Heart right ventricle (tissue), 16 donors: ENCODE results near the gene GTF3C1. TPM values are rescaled to one million over a fixed set of nuclear protein-coding genes. Genes with fewer than 3 reads are reported as not detected.

Source experiments
- ATAC-seq, 8 donors: fragments of 200-7000 bp; cut with Tn5 transposase; one replicate each; pipeline ENCODE4 v1.9.1; 2020; ENCODE audit warnings: mild to moderate bottlenecking in 8 of 8, moderate library complexity in 8 of 8, moderate number of reproducible peaks in 1 of 8
- DNase-seq, 2 donors: peaks; one replicate each; pipeline ENCODE4 v3.0.0-alpha.2; 2020
- H3K27ac ChIP-seq, 10 donors: fragments of 200-600 bp; sonication (generic) in 2 of 10; one replicate each; pipeline versions ENCODE4 v1.5.0 to v1.8.0; 2020 to 2022; ENCODE audit warnings: mild to moderate bottlenecking in 3 of 10
- H3K27me3 ChIP-seq, 7 donors: fragments of 200-600 bp; one replicate each; pipeline ENCODE4 v1.8.0; 2021 to 2022; ENCODE audit warnings: mild to moderate bottlenecking in 2 of 7
- H3K36me3 ChIP-seq, 9 donors: fragments of 200-600 bp; sonication (generic) in 1 of 9; one replicate each; pipeline versions ENCODE4 v1.5.0 to v1.8.0; 2020 to 2022; ENCODE audit warnings: mild to moderate bottlenecking in 2 of 9
- H3K4me1 ChIP-seq, 9 donors: fragments of 200-600 bp; sonication (generic) in 1 of 9; one replicate each; pipeline versions ENCODE4 v1.5.0 to v1.8.0; 2020 to 2022; ENCODE audit warnings: mild to moderate bottlenecking in 4 of 9
- H3K4me3 ChIP-seq, 10 donors: fragments of 200-600 bp; sonication (generic) in 2 of 10; one replicate each; pipeline versions ENCODE4 v1.5.0 to v1.8.0; 2020 to 2022; ENCODE audit warnings: mild to moderate bottlenecking in 7 of 10, moderate library complexity in 2 of 10
- H3K9me3 ChIP-seq, 11 donors: fragments of 200-600 bp in 10 of 11; sonication (generic) in 2 of 11; one replicate each; pipeline versions ENCODE4 v1.5.0 to v1.8.0; 2013 to 2022; ENCODE audit warnings: mild to moderate bottlenecking in 2 of 11, control low read depth in 1 of 11, moderate library complexity in 1 of 11
- CTCF ChIP-seq, 9 donors: fragments of 200-600 bp; sonication (generic) in 2 of 9; IDR thresholded peaks; one replicate each; pipeline versions ENCODE4 v1.5.0 to v1.8.0; 2021 to 2022; ENCODE audit warnings: antibody characterized with exemption in 9 of 9, mild to moderate bottlenecking in 5 of 9, moderate library complexity in 1 of 9
- WGBS, 2 donors: extraction: QIAGEN DNeasy Blood & Tissue Kit; methylation state at CpG; one replicate each; pipeline ENCODE4 v1.1.7; 2013; ENCODE audit warnings: inconsistent platforms in 1 of 2; 5-methylcytosine and 5-hydroxymethylcytosine counted together
- intact Hi-C, 10 donors: fragments of 100-400 bp; cut with DNase I; formaldehyde crosslinking; loops; one replicate each; pipeline versions ENCODE4 v1.11.1 to v1.14.2; 2022
- polyA plus RNA-seq, 2 donors: library from polyadenylated mRNA; stranded (reverse); fragments of 200-250 nt; gene quantifications; one replicate each; pipeline ENCODE4 v1.2.3, GENCODE V29; 2013
- total RNA-seq, 10 donors: library from RNA; stranded (reverse); fragmentation: NEBNext Ultra II Directional in 3 of 10; extraction: Animal tissue kit (Norgen Biotek cat#: 25700) in 3 of 10; gene quantifications; one replicate each; pipeline versions ENCODE4 v1.2.1 to v1.2.4, GENCODE V29; 2021 to 2023
- donor health status: Arrhythmogenic right ventricular cardiomyopathy.
- donor health status: ischemic (EF 13 %, LVEDD 7.1; RV severe dilation, severe dysfunction).
- donor health status: healthy with polysubstance abuse.
- donor health status: DM: no; HTN: yes; CAD: no.
- donor health status: DM: no; HTN: no; CAD: no.
- donor health status: ischemic (EF 25% LVEDD 6.9; RV normal size, moderate dysfunction).
- donor health status: ischemic (EF 25% LVEDD 5.7; RV mildly dilated, moderate dysfunction).
- donor health status: healthy.
- donor health status: DM: yes; HTN: yes; CAD: no.
- donor health status: Ischemic cardiomyopathy.
- donor health status: ischemic (EF 35%, LVEDD 5.7; RV mildly dilated, moderate dysfunction).
- donor health status: nonischemic (EF 11% LVEDD 7.7; RV severe dilation, severe dysfunction).
- donor health status: DM: yes; HTN: yes; CAD: no.
- donor health status: PGD.
- donor health status: ischemic (EF 29% LVEDD 5.4; RV normal size, mild dysfunction).
- donor health status: nonischemic (EF 23%, LVEDD 6.1; RV moderate dilation, normal function).

GTF3C1 gene
- total and polyA plus RNA-seq, 12 donors: 48.1 to 133 (median 62.8) TPM

GRCh38 chr16:27591837-27592236 lies 42.1 kb upstream of the GTF3C1 start:
- 95 to 97% methylated on average over 4 of the region's 4 CpGs for WGBS, 2 donors
- Histone ChIP-seq H3K27me3 (no peaks in the 10 kb centered on the region), H3K4me3 (no peak overlapping the region), H3K9me3 (peaks cover 0 to 18% (median 7%) of the 10 kb centered on the region in 11 donors), H3K36me3 (peaks cover 0 to 9% (median 0%) of the 10 kb centered on the region in 9 donors), H3K27ac (no peak overlapping the region), H3K4me1 (peaks cover 0 to 3% (median 0%) of the 10 kb centered on the region in 9 donors)
- intact Hi-C loops: loop anchor here in 1 of 10 donors (10.0 kb wide), 1 partner anchor 73 kb away; no protein-coding TSS in a partner anchor
- no peak for TF ChIP-seq CTCF (IDR thresholded peaks at IDR 0.05)
- ATAC-seq (no peak), DNase-seq (no peak)

GRCh38 chr16:27588057-27588456 lies 38.3 kb upstream of the GTF3C1 start:
- peaks cover 0 to 18% (median 7%) of the 10 kb centered on the region in 11 donors for H3K9me3 ChIP-seq
- no peak for TF ChIP-seq CTCF (IDR thresholded peaks at IDR 0.05)
- peaks cover 0 to 20% (median 0%) of the 10 kb centered on the region in 9 donors for H3K36me3 ChIP-seq
- no peak for ATAC-seq
- DNase-seq: no peak
- whole genome bisulfite sequencing, 2 donors: 96 to 100% methylated on average over 3 of the region's 3 CpGs
- H3K27me3 ChIP-seq: no peaks in the 10 kb centered on the region
- intact Hi-C loops: no loop called here
- no peak overlapping the region for H3K27ac ChIP-seq
- no peak overlapping the region for H3K4me3 ChIP-seq
- H3K4me1 ChIP-seq: peaks cover 0 to 3% (median 0%) of the 10 kb centered on the region in 9 donors

- Histone ChIP-seq H3K9me3 (peaks cover 0 to 18% (median 7%) of the 10 kb centered on the region in 11 donors), H3K27me3 (no peaks in the 10 kb centered on the region), H3K27ac (no peak overlapping the region), H3K4me1 (peaks cover 0 to 3% (median 0%) of the 10 kb centered on the region in 9 donors), H3K4me3 (peak overlapping the region in 1 of 10 donors; percentile 4), H3K36me3 (peaks cover 0 to 27% (median 0%) of the 10 kb centered on the region in 9 donors)
- no peak for ATAC-seq
- intact Hi-C loops: no loop called here
- whole genome bisulfite sequencing, 2 donors: 81 to 87% methylated on average over 8 of the region's 8 CpGs
- TF ChIP-seq CTCF (IDR thresholded peaks at IDR 0.05): no peak
- DNase-seq: no peak
Measured at GRCh38 chr16:27586711-27587110, 37.0 kb upstream of the GTF3C1 start.

- WGBS, 2 donors: 98 to 99% methylated on average over 5 of the region's 5 CpGs
- no peak for TF ChIP-seq CTCF (IDR thresholded peaks at IDR 0.05)
- DNase-seq: no peak
Measured at GRCh38 chr16:27585200-27585599, 35.5 kb upstream of the GTF3C1 start.

More at GRCh38 chr16:27585200-27585599, 35.5 kb upstream of the GTF3C1 start:
- no peak for ATAC-seq
- peaks cover 0 to 3% (median 0%) of the 10 kb centered on the region in 9 donors for H3K4me1 ChIP-seq
- H3K36me3 ChIP-seq: peaks cover 0 to 30% (median 0%) of the 10 kb centered on the region in 9 donors
- no peaks in the 10 kb centered on the region for H3K27me3 ChIP-seq
- peaks cover 0 to 15% (median 7%) of the 10 kb centered on the region in 11 donors for H3K9me3 ChIP-seq
- intact Hi-C loops: no loop called here
- H3K27ac ChIP-seq: no peak overlapping the region
- H3K4me3 ChIP-seq: no peak overlapping the region
